GM21360 (cell line): ENCODE measurements around the gene COL13A1.

Experiments
- ATAC-seq: cut with Tn5 transposase; IDR thresholded peaks from one replicate; pipeline ENCODE4 v1.9.1; 2021; ENCODE audit warnings: mild to moderate bottlenecking, moderate library complexity; ENCODE audit not compliant: unreplicated experiment

The COL13A1 gene

DNA sequence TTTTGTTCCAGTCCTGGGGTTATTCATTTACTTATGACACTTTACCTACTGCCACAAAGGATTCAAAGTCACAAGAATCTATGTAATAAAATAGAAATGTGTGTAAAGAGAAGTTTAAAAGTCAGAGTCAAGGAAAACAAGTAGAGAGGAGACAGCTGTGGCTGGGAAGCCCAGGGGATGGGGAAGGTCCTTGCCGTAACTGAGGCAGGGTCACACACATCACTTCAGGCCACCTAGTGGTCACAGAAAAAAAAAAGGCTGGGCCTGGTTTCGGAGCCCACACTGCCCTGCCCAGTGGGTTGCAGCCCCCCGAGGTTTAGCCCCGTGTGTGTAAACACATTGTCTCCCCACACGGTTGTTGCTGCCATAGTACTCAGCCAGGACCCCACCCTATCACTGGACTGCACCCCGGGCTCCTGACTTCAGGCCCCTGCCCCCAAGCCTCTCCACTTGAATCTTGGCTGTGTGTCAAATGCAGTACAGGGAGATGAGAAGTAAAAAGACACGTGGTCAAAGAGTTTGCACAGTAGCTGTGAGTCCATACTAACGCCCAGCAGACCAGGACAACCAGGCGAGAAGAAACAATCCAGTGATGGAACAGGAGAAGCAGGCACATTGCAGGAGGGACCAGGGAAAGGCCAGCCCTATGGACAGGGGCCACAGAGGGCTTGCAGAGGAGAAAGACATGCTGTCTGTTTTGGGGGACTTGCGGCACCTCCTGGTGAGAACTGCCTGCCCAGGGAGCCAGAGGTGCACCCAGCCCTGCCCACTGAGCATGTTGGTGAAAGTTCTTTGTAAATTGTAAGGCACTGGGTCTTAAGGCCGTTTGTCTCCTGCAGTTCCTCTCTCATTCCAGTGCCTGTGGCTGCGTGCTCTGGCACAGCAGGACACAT is 159.5 kb downstream of the COL13A1 start:
- ATAC-seq = no peak

DNA sequence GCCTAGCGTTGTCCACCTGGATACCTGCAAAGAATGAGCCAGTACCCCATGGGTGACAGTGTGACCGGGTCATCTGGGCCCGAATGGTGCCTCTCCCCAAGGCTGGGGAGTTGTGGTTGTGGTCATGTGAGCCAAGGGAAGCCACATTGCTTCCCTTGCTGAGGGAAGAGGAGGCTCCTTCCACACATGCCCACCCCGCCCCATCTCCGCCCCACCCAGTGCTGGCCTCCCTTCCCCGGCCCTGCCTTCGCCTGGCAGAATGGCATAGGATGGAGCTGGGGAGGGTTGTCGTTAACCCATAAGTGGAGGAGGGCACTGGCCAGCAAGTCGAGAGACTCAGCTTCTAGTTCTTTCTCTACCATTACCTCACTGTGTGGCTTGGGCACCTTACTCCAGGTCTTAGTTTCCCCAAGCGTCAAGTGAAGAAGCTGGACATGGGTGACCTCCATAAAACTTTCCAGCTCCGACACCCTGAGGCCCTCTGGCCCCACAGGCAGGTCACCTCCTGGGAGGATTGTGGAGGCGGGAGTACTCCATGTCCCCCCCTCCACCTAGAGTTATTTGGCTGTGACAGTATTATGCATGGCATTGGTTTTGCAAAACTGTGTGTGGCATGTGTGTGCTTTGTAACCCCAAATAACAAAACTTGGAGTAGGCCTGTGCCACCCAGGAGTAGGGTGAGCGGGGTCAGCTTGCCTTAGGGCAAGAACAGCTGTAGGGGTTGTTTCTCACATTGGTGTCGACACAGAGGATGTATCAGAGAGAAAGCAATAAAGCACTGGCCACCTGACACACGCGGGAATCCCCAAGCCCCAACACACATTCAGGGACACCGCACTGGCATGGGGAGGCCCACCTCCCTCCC is 160.4 kb downstream of the COL13A1 start:
- no peak for ATAC-seq

DNA sequence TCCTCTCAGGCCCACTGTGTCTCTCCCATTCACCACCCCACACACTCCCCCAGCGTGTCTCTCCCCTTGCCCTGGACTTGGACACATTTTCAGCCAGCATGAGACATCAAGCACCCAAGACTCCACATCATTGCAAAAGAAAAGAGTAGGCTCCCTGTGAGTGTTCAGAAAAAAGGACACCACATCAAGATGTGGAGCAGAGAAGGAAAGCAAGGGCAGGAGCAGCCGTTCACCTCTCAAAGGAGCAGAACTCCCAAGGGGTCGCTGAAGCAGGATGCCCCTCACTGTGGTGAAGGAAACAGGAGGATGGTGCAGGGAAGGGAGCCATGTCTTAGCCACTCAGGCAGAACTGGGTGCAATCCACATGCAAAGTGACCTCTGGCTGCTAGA is 161.0 kb downstream of the COL13A1 start:
- no peak for ATAC-seq

DNA sequence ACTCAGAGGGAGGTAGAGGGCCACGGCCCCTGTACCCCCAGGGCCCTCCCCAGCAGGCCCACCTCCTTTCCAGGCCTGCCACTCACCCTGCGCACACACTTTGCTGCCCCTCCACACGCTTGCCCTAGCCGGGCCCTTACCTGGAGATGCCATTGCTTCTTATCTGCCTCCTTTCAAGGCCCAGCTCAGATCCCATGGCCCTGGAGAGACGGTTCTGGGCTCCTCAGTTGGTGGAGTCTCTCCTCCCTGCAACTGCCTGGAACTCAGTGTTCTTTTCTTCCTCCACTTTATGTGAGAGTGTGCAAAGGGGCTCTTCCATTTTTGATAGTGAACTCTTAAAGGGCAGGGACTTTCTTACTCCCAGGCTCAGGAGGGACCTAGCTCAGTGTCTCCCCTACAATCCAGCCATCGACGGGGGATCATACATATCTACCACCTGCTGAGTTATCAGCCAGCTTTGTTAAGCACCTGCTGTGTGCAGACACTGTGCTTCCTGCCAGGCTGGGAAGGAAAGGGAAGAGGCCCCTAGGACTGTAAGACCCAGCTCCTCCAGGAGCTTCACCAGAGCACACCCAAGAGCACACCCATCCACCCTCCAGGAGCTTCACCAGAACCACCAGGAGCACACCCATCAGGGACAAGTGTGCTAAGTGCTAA is 161.6 kb downstream of the COL13A1 start:
- ATAC-seq = no peak

DNA sequence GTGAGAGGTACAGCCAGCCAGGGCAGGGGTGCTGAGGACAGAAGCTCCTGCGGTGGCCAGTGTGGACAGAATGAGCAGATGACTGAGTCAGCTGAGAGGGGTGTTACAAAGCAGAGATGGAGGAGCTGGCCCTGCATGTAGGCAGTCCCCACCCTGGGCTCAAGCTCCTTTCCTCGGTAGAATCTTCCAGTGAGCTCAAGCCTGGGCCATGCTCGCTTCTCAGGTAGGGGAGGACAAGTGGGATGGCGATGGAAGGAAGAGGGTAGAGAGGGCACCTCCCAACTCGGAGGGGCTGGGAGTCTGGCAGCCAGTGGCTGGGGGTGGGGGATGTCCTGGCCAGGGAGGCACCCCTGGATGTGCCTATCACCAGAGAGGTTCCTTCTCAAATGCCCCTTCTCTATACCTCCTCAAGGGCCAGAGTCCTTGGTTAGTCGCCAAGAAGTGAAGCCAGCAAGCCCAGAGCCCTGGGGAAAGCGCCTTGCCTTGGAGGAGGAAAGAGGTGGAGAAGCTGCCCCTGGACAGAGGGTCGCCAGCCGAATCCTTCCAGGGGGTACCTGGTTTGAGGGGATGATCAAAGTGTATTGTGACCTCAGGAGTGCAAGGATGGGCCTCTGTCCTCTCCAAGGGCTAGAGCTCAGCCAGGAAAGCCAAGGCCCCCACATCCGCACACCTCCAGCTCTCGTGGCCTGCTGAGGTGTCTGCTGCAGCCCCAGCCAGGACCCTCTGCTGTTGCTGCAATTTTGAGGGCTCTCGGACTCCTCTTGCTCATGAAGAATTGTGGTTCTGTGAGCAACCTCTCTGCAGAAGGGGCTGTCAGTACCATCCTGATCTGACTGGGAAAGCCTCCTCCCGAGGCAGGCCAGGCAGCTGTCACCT is 162.4 kb downstream of the COL13A1 start:
- ATAC-seq = no peak

DNA sequence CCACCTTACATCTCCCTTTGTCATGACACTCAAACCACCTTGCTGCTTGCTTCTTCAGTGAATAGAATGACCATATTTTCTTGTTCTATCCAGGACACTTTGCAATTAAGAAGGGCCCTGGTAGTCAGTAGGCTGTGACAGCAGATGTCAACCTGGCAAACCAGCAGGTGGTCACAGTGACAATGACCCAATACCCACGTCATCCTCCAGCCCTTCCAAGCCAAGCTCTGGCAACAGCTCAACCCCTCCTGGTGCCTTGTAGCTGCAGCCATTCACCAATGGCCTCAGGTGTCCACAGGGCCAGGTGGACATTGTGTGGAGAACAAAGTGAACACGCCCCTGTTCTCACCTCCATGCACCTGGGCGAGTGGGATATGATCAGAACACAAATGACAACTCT is 163.4 kb downstream of the COL13A1 start:
- no peak for ATAC-seq

DNA sequence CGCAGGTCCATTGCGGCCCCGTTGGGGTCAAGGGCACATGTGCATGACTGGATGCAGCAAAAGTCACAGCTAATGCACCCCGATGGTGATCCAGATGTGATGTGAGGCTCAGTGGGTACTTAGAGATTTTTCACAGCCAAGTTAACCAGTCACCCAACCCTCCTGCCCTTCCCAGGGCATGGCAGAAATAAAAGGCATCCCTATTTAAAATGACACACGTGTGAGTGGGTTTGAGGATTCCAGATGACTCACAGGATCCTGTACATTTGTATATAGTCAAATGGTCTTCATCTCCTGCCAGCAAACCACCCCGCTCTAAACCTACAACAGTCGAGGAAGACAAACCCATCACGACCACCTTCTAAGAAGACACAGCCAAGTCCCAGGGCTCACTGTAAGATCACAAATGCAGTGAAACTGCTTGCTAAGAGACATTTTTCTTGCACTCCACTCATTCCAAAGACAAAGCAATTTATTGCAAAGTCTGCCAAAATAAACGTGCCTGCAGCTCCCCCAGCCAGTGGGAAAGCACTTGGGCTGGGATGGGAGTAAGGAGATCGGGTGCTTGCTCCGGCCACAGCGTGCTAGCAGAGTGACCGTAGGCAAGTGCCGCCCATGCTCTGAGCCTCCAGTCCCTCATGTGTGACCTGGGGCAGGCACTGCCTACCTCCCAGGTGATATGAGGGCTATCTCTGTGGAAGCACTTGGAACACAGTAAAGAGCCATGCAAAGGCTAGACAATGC is 164.4 kb downstream of the COL13A1 start:
- no peak for ATAC-seq

DNA sequence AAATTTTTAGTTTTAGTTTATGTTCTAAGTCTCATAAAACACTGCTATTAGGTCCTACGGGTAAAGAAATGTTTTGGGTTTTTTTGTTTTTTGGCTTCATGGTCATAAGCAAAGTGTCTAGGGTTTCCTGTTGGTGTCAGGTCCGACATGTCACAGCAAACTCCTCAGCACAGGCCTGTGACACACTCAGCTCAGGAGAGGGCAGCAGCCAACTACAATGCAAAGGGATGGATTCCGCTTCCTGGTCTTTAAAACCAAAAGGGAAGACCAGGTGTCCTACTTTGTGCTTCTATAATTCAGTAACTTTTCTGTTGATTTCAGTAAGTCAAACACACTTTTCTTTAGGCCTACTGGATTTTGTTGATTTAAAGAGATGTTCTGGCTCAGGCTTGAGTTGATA is 167.1 kb downstream of the COL13A1 start:
- ATAC-seq = no peak

DNA sequence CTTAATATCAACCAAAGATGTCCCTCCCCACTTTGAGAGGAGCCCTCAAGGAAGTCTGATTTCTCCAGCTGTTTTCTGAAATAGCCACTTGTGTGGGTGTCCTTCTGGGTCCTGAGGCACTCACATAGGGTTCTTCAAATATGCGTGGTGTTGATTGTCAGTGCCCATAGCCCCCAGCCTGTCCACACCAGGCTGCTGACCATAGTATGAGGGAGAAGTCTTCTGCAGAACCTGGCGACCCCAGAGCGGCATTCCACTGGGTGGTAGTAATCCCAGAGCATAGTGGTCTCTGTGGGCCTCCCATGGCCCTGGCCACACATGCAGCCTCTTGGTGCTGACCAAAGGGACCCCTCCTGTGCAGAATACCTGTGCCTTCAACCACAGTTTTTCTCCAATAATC is 168.3 kb downstream of the COL13A1 start:
- ATAC-seq = no peak

DNA sequence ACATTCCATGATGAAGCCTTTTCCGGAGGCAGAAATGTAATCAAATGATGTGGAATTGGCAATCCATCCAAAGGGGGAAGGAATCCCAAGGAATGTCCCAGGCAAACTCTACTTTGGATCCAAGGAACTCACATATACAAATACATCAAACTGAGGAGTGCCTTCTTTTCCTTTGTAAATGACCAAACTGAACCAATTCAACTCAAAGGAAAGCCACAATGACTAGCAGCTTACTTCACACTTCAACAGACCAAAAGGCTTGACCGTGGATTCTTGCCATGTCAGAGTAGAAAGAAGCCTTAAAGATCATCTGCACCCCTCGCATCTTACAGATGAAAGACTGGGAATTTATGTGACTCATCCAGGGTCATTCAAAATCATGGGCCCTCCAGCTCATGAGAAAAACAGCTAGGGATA is 171.3 kb downstream of the COL13A1 start:
- ATAC-seq = no peak

DNA sequence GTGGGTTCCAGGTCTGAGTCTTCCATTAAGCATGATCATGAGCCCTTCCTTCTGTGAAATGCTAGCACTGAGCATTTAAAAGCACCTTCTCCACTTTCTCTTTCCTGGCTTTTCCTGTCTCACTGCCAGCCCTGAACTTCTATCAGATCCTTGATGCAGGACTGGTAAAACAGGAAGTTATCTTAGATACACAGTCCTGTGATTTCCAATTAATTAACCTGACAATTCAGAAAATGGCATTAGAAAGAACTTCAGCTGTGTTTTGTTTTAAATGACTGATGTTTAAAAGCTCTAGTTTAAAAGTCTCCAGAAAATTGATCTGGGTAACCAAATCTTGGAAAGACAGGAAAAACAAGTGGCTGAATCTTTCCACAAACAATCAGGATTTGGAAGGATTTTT is 172.0 kb downstream of the COL13A1 start:
- ATAC-seq = no peak

DNA sequence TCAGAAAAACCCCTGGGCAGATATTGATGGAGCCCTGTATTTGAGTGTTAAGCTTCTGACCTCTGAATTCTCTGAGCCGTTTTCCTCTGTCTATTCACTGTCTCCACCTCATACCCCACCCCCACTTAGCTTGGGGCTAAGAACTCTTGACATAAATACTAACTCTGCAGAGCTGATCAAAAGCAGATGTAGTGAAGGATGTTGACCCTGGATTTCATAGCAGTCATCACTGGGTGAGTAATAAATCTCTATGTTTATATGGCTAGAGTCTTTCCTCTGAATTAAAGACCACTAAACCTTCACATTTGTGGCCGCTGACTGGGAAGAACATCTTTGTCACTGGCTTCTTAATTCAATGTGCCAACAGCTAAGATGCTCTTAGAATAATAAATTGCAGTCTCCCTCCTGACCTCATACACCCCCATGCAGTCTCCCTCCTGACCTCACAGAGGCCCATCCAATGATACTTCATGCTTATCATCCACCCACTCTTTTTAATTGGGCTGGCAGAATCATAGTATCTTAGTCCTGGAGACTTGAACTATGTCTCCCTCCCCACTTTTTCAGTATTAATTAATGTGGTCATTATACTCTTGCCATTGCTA is 172.9 kb downstream of the COL13A1 start:
- no peak for ATAC-seq

DNA sequence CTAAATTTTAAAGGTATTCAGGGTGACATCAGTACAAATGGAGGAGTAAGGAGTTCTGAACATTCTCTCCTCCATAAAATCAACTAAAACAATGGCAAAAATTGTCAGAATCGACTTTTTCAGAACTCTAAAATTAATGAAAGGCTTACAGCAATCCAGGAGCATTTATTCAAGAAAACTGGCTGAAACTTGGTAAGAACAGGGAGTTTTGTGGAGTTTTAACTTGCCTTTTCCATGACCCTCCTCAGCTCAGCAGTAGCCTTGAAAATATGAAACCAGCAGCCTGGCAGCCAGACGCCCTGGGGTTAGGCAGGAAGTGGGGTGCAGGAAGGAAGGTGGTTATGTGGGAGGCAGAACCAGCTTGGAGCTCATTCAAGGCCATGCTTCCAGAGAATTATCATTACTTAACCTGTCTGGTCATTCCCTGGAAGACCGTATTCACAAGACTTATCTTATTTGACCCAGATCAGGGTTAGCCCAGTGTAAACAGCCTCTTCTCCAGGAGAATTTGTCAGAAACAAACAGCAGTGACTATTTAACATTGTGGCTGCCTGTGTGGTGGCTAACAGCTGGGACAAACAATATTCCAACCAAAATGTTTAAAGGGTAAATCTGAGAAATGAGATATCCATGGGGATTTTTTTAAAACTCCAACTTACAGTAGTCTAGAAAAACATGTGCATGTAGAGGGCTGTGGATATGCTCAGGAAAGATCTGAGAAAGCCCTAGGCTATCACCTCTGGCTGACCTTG is 175.3 kb downstream of the COL13A1 start:
- no peak for ATAC-seq

DNA sequence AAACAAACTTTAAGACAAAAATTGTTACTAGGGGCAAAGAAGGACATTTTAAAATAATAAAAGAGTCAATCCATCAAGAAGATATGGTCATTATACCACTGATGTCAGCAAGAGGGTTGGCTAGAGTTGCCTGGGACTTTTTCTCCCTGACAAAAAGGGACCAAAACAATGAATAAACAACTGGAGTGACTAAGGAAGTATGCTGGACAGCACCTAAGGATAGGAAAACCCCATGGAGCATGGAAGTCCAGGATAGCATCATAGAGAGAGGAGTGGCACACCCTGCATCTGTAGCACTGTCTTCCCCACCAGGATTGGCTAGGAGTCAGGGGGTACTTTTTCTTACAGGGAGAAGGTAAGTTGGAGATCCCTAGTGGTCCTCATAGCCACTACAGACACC is 177.5 kb downstream of the COL13A1 start:
- no peak for ATAC-seq

DNA sequence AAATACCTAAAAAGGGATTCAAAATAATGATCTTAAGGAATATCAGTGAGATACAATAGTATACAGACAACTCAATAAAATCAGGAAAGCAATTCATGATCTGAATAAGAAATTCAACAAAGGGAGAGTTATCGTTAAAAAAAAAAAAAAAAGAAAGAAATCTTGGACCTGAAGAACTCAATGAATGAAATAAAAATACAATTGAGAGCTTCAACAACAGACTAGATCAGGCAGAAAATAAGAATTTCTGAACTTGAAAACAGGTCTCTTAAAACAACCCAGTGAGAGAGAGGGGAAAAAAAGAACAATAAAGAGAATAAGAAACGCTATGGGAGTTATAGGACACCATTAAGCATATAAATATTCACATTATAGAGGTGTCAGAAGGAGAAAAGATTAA is 179.0 kb downstream of the COL13A1 start:
- ATAC-seq = no peak

DNA sequence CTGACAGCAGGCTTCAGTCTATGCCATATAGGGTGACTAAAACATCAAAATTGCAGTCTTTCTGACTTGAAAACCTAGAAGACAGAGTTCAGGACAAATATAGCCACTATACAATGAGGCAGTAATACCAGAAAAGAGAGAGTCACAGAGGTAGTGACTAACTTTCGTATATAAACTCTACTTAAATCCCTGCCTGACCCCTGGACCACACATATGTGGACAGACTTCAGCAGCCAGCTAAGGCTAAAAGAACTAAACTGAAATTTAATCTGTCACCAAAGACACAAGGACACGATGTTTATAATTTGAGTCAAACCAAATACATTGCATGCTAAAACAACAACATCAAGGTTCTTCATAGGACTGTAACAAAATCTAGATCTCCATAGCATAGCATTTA is 186.4 kb downstream of the COL13A1 start:
- no peak for ATAC-seq

DNA sequence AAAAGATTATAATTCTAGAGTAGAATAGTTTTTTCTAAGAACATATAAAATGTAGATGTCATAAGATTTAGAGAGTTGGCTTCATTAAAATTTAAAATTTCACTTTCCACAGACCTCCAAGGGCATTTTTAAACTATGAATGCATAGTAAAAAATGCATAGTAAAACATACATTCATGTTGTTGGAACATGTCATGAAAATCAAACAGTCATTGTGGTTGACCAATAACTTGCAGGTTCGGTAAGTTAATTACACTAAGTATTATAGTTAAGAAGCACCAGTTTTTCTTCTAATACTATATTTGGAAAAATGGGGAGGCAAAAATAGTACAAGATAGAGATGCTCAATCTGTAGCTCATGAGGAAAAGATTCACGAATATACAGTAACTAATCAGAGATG is 189.4 kb downstream of the COL13A1 start:
- no peak for ATAC-seq

DNA sequence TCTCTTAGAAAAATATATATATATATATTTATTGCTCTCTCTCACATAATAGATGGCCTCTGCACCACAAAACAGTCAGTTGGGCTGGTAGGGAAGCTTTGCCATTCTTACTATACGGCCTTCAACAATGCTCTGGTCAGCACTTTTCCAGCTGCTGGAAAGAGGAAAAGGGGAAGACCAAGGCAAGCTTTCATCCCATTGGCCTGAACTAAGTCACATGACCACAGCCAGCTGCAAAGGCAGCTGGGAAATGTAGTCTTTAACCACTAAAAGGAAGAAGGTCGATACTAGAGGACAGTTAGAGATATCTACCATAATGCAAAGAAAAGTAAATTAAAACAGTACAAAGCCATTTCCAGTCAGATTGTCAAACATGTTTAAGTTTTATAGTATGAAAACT is 192.6 kb downstream of the COL13A1 start:
- ATAC-seq = no peak

DNA sequence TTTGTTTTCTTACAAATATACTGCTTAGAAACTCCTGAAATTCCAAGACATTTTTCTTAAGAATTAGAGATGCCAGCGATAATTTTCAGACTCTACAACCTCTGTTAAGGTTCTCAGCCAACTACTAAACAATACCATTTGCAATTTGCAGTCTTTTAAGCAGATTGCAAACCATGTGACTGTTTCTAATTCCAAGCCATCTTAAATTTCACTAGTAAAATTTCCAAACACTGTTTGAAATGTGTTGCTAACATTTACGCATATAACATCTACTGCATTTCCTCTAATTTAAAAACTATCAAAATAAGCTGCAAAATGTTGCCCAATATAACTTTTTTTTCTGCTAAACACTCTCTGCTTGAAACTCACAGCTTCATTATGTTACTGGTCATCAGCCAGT is 194.9 kb downstream of the COL13A1 start:
- ATAC-seq = no peak
